HG03558 (cell line): Measurements from ENCODE around the gene SLCO3A1.
"Not testable (repeated sequence)": the region's sequence is repeated elsewhere in the genome, so short reads cannot be mapped to it uniquely, and the experiment has no call there.

Source experiments
- ATAC-seq: cut with Tn5 transposase; IDR thresholded peaks from one replicate; pipeline ENCODE4 v1.9.1; 2021; ENCODE audit warnings: moderate number of reproducible peaks; ENCODE audit not compliant: unreplicated experiment; ENCODE audit errors: extremely low read depth

Gene SLCO3A1

GRCh38 chr15:91953432-91953831, 99.9 kb downstream of the SLCO3A1 start:
- ATAC-seq: no peak

- no peak for ATAC-seq
Measured at GRCh38 chr15:91954292-91954691, 100.8 kb downstream of the SLCO3A1 start.

GRCh38 chr15:91956026-91956723, 102.7 kb downstream of the SLCO3A1 start:
- no peak for ATAC-seq

- ATAC-seq: no peak
Measured at GRCh38 chr15:91961357-91961756, 107.8 kb downstream of the SLCO3A1 start.

GRCh38 chr15:91963747-91964146, 110.2 kb downstream of the SLCO3A1 start:
- ATAC-seq: not testable (repeated sequence)

GRCh38 chr15:91965501-91966193, 112.1 kb downstream of the SLCO3A1 start:
- no peak for ATAC-seq

- ATAC-seq: no peak
Measured at GRCh38 chr15:91966194-91966552, 112.7 kb downstream of the SLCO3A1 start.

GRCh38 chr15:91967935-91968606, 114.6 kb downstream of the SLCO3A1 start:
- no peak for ATAC-seq

- ATAC-seq: no peak
Measured at GRCh38 chr15:91968610-91969009, 115.1 kb downstream of the SLCO3A1 start.

GRCh38 chr15:91970142-91970541, 116.6 kb downstream of the SLCO3A1 start:
- no peak for ATAC-seq

GRCh38 chr15:91973481-91973880, 120.0 kb downstream of the SLCO3A1 start:
- ATAC-seq: no peak

- ATAC-seq: no peak
Measured at GRCh38 chr15:91974321-91974720, 120.8 kb downstream of the SLCO3A1 start.

GRCh38 chr15:91975241-91975978, 121.9 kb downstream of the SLCO3A1 start:
- ATAC-seq: no peak

- no peak for ATAC-seq
Measured at GRCh38 chr15:91976966-91977365, 123.5 kb downstream of the SLCO3A1 start.

- no peak for ATAC-seq
Measured at GRCh38 chr15:91980502-91981267, 127.2 kb downstream of the SLCO3A1 start.

GRCh38 chr15:91981821-91982800, 128.6 kb downstream of the SLCO3A1 start:
- no peak for ATAC-seq

- no peak for ATAC-seq
Measured at GRCh38 chr15:91983729-91984340, 130.3 kb downstream of the SLCO3A1 start.

- ATAC-seq: no peak
Measured at GRCh38 chr15:91985297-91985696, 131.8 kb downstream of the SLCO3A1 start.
